KG1 (cell line): ENCODE measurements around the gene GSTM3.
"Not testable (repeated sequence)": the region's sequence is repeated elsewhere in the genome, so short reads cannot be mapped to it uniquely, and the experiment has no call there.

Experiments used
- DNase-seq: peaks from one replicate; lab custom pipeline; 2025; lab: John Stamatoyannopoulos, UW

Gene GSTM3

DNA sequence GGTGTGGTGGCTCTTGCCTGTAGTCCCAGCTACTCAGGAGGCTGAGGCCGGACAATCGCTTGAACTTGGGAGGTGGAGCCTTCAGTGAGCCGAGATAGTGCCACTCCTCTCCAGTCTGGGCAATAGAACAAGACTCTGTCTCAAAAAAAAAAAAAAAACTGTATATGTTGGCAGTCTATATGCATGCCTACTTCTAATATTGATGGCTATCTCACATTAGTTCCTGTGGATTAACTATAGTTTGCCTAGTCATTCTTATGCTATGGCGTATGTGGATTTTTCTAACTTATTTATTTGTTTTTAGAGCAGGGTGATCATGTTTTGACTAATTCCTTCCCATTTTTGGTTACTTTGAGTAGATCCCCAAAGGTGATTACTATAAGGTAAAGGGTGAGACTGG lies 43.8 kb downstream of the GSTM3 start:
- DNase-seq, result no peak

DNA sequence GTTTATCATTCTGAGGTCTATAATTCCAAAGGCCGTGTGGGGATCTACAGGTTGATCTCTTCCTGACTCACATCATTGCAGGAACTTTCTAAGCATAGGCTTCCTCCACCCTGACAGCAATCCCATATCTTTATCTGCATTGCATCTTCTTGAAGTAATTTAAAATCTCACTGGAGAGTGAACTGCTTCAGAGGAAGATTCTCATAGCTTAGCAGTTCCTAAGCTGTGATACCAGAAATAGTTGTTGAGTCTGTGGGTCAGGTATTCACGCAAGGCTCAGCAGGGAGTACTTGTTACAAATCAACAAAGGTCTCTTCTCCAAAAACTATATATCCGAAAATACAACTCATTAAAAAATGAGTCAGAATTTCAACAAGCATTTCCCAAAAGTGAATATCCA lies 45.7 kb downstream of the GSTM3 start:
- DNase-seq, result not testable (repeated sequence)

DNA sequence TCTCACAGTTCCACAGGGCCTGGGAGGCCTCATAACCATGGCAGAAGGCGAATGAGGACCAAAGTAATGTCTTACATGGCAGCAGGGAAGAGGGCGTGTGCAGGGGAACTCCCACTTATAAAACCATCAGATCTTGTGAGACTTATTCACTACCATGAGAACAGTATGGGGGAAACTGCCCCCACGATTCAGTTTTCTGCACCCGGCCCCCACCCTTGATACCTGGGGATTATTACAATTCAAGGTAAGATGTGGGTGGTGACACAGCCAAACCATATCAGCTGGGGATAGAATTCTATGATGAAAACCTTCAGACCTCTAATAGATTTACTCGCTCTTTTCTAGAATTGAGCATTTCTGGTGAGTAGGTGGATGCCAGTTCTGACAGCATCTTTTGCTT lies 46.4 kb downstream of the GSTM3 start:
- not testable (repeated sequence) for DNase-seq

DNA sequence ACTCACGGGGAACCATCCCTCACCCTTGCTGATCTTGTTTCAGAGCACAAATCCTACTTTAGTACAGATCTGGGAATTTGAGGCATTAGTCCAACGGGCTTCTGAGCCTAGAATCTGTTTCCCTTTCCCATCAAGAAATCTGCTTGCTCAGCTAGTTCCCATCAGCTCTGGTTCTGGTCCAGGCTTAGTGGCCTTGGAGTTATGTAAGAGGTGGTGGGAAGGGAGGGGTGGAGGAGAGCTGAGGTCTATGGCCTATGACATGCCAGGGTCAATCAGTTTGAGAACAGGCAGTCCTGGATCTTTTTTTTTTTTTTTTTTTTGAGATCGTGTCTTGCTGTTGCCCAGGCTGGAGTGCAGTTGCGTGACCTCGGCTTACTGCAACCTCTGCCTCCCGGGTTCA lies 49.1 kb downstream of the GSTM3 start:
- DNase-seq, result no peak

DNA sequence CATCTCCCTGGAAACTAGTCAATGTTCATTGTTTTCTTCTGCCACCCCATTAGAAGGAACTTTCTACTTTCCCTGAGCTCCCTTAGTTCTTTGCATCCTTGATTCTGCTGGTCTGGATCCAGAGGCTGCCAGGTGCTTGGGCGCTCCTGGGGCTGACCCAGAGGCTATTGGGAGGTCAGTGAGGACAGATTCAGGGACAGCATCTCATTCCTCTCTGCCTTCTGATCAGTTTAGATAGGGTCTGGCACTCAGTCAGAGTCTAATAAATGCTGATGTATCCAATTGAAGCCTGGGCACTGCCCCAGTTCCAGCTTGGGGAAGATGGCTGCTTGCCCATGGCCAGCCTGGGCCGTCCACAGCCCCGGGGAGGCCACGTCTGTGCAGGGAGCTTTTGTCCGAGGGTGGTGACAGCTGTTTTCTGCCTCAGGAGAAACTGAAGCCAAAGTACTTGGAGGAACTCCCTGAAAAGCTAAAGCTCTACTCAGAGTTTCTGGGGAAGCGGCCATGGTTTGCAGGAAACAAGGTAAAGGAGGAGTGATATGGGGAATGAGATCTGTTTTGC lies 50.9 kb downstream of the GSTM3 start:
- DNase-seq, result no peak

DNA sequence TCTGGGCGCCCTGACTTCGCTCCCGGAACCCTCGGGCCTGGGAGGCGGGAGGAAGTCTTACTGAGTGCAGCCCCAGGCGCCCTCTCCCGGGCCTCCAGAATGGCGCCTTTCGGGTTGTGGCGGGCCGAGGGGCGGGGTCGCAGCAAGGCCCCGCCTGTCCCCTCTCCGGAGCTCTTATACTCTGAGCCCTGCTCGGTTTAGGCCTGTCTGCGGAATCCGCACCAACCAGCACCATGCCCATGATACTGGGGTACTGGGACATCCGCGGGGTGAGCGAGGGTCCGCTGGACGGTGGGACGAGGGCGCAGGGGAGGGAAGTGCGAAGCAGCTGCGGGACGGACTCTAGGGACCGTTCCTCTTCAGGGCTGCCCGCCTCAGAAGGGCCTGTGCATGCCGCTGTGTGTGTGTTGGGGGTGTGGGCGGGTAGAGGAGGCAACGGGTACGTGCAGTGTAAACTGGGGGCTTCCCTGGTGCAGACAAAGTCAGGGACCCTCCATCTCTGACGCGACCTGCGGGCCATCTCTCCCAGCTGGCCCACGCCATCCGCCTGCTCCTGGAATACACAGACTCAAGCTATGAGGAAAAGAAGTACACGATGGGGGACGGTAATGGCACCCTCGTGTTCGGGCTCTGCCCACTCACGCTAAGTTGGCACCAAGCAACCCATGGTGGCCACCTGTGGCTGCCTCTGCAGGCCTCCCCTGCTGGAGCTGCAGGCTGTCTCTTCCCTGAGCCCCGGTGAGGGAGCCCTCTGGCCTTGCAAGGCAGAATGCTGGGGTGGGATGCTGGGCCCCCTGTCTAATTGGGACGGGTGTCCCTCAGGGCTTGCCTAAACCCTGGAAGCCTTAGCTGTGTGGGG lies 53.0 kb downstream of the GSTM3 start, which contains the start of gene GSTM1:
Gene GSTM1 (plus strand): TSS at position 177 of the 859 bp plus-strand sequence. CDS start 57 bp downstream, at position 234.
- DNase-seq, result no peak

DNA sequence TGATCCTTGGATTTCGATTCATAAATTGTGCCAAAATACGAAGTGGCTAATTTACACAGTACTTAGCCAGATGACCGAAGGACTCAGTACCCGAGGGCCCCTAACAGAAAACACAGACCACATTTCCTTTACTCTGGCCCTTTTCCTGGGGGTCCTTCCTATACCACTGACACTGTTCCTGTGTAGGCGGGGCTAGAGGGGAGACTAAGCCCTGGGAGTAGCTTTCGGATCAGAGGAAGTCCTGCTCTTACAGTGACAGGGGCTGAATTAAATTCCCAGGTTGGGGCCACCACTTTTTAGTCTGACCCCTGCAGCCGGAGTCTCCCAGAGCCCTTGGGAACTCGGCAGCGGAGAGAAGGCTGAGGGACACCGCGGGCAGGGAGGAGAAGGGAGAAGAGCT lies 53.7 kb downstream of the GSTM3 start:
- not testable (repeated sequence) for DNase-seq

DNA sequence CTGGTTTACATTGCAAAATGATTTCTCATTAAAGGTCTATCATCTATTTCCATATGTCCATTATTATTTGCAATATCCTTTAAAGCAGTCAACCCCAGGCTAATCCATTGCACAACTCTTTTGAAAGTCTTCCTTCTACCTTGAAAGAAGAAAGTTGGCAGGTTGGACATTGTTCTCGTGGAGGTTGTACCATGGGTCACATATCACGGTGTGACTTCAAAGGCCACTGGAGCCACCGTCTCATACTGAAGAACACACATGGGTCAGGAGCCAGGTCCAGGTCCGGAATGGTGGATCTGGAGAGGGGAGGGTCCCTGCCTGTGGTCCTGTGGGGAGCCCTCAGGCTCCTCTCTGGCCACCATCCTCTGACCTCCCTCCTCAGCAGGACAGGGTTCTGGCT lies 54.9 kb downstream of the GSTM3 start:
- not testable (repeated sequence) for DNase-seq

DNA sequence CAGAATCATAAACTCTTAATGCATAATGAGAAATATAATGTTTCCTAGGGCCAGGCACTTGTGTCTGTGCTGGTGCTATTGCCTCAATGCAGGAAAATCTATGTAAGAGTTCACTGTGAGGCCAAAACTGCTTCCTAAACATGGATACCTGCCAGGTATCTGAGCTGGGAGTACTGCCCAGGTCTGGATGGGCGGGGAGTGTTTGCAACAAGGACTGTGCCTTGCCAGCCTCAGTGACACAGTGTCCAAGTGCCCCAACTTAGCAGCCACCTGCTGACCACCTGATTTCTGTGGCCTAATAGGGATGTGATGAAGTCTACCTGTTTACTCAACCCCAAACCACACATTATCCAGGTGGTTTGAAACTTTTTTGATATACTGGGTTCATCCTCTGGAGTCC lies 55.4 kb downstream of the GSTM3 start:
- DNase-seq, result not testable (repeated sequence)

DNA sequence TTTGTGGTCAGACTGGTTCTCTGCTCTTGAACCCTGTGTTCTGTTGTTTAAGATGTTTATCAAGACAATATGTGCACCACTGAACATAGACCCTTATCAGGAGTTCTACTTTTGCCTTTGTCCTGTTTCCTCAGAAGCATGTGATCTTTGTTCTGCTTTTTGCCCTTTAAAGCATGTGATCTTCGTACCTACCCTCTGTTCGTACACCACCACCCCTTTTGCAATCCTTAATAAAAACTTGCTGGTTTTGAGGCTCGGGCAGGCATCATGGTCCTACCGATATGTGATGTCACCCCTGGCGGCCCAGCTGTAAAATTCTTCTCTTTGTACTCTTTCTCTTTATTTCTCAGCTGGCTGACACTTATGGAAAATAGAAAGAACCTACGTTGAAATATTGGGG lies 56.1 kb downstream of the GSTM3 start:
- not testable (repeated sequence) for DNase-seq
